Measurements from ENCODE around the gene SULT1C3.

- TF ChIP-seq CTCF (conservative IDR thresholded peaks at IDR 0.05; ENCODE audit: low read length) (no peak), EZH2phosphoT487 (IDR thresholded peaks at IDR 0.05; ENCODE audit: borderline replicate concordance, low read depth, low read length) (no peak)
Measured at GRCh38 chr2:108224022-108224421, 15.7 kb upstream of the SULT1C3 start.

Data from OCI-LY7 (cell line).